SKM-1 treated with dmso at 0.1 percent for 144 hours (cell line): ENCODE measurements around the gene IGHMBP2.

ENCODE experiments used
- DNase-seq: peaks from one replicate; lab custom pipeline; 2025; ENCODE audit not compliant: unreplicated experiment; lab: John Stamatoyannopoulos, UW

Gene IGHMBP2

DNA sequence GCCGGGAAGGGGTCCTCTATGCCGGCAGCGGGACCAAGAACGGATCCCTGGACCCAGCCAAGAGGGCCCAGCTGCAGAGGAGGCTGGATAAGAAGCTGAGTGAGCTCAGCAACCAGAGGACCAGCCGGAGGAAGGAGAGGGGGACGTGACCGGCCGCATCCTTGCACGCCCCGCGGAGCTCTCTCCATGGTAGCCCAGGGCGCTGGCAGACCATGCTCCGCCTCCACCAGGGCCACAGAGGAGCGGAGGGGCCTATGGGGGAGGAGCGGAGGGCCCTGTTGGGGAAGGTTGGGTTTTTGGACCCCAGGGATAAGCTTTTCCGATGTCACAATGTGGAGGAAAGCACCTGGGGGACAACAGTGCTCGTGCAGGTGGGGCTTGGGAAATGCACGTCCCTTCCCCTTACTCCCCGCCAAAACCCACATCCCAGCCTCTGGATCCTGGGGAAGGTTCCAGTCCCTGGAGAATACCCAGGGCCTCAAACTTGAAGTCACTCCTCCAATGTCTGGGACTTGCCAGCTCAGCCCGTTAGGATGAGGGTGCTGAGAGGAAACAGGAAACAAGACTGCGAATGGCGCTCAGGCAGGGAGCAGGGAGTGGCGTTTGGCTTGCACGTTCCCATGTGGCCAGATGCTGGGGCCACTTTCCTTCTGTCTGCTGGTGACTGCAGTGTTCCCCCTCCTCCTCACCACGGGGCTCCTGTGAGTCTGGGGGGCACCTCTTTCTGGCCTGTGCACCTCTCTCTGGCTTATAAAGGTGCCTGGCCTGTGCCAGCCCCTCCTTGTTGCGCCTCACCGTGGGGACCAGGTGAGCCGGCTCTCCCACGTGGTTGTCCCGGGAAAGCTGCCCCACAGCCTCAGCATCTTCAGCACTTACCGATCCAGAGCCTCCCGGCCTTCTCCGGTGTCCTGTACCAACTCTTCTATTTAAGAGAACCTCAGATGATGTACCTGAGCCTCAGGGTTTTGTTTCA is 36.2 kb downstream of the IGHMBP2 start:
- DNase-seq = no peak

DNA sequence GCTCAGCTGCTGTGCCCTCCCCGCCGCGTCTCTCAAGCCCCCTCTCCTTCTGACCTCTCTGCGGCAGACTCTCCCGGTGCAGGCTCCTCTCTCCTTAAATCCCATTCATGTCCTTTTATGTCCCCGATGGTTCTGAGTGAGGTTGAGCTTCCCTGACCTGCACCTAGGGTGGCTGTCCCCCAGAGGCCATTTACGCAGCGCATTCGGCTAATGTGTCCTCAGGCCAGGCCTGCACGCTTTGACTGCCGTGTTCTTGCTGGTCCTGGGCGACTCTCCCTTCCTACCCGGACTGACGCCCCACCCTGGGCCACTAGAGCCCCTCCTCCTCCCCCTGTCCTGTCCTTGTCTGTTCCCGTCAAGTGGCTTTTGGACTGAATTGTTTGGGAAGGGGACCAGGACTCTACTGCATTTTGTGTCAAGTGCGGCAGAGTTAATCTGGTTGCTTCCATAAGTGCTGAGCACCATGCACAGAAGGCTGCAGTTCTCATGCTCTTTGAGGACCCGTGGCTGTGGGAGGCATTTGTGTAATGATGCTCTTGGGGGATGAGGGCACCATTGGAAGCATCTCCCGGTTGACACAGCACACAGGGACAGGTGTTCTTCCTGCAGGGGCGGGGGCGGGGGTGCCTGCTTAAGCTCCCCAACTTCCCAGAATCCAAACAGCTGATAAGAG is 37.1 kb downstream of the IGHMBP2 start:
- no peak for DNase-seq

DNA sequence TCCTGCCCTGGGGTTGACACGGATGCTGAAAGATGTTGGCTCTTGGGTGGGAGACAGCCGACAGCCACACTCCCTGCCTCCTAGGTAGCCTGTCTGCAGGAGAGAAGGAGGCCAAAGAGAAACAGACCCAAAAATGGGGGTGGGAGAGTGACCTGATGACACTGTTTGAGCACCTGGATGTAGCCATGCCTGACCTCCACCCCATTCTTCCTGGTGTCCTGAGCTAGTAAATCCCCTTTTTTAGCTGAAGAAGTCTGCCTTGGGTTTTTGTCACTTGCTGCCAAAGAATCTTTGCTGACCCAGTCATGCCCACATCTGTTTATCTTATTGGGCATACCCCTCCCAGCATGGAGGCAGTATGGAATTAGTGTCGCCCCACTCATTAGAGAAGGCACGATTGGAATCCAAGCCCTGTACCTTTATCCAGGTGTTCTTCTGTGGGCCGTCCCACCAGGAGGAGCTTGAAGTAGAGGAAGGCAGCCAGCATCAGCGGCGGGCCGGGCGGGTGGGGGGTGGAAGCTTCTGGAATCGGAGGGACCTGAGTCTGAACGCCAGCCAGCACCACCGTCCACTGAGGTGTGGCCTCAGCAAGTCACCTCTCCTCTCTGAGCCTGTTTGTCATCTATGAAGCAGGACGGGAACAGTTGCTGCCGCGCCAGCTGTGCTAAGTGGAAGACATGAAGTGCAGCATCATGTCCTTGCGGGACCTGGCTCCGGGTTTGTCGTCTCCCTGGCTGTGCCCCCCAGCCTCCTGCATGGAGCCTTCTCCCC is 37.8 kb downstream of the IGHMBP2 start:
- DNase-seq = no peak

DNA sequence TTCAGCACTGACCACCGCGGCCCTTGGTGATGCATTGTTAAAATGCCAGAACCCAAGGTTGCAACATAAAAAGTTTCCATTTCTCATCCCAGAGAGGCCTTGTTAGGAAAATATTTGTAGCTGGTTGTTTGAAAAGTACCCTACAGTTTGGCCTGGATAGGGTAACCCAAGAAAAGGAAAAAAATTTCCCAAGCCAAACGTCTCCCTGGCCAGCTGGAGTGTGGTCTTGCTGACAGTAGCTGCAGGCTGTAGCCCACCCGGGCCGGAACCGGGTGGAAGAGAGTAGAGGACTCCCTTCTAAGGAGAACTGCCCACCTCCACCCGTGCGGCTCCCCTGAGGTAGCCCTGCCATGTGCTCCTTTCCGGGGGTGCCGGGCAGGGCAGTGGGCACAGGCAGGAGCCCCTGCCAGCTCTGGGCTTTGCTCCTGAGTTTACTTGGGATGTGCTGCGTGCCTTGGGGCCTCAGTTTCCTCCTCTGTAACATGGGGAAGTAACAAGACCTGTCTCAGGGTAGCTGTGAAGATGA is 38.5 kb downstream of the IGHMBP2 start:
- DNase-seq = no peak

DNA sequence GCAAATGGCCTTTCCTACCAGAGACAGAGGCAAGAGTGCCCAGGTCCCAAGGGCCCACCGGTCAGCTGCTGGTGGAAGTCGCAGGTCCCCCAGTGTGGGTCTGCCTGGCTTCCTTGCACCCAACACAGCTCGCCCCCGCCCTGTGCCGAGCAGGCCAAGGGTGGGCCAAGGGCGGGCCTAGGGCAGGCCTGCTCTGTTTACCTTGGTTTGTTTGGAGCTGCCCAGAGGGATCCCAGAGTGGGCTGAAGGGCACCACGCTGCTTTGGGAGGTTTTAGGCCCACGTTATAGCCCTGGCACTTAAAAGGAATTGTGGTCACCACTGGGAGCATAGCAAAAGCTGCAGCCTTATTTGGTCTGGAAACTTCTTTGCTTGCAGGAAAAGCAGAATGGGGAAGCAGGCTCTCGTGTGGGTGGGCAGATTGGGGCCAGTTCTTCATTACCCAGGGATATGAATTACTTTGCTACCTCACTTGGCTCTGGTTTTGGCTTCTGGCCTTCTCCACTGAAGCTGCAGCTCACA is 39.1 kb downstream of the IGHMBP2 start:
- no peak for DNase-seq

DNA sequence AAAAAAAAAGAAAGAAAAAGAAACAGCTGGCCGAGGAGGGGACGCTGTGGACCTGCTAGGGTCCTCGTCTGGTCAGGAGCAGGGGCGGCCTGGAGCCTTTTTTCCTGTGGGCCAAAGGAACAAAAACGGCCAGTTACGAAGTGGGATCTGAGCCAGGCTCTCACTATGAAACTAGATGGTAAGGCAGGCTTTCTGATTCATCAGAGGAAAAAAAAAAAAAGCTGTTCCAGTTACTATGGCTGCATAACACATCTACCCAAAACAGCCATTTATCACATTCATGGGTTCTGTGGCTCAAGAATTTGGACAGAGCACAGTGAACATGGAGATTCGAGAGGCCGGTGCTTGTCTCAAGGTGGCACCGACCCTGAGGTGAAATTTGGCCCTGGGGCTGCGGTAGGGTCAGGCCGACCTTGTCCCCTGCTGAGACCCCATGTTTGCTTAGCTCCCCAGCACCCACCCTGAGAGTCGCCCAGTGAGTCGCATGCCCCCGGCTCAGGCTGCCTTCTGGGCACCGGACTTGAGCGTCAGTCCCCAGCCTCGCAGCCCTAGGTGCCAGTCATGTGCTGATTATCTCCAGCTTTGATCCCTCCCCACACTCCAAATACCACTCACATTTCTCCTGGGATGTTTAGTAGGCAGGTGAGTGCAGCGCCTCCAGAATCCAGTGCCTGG is 42.9 kb downstream of the IGHMBP2 start:
- no peak for DNase-seq

DNA sequence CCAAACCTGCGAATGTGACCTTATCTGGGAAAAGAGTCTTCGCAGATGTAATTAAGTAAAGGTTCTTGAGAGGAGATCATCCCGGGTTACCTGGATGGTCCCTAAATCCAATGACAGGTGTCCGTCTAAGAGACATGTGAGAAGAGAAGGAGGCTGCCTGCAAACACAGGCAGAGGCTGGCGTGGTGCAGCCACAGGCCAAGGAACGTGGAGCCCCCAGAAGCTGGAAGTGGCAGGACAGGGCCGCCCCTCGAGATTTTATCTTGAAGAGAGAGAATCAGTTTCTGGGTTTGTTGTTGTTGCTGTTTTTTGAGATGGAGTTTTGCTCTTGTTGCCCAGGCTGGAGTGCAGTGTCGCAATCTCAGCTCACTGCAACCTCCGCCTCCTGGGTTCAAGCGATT is 43.5 kb downstream of the IGHMBP2 start:
- DNase-seq = no peak

DNA sequence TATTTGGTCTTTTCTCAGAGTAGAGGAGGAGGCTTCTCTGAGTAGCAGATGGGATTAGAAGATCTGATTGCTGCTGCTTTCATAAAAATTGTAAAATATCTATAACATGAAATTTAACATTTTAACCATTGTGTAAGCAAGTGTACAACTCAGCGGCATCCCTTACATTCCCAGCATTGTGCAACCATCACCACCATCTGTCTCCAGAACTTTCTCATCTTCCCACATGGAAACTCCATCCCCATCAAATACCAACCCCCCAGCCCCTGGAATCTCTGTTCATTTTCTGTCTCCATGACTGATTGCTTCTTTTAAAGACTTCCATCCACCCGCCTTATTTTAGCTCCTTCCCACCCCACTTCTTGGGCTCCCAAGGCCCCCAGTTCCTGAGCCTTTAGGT is 44.8 kb downstream of the IGHMBP2 start:
- DNase-seq = no peak

DNA sequence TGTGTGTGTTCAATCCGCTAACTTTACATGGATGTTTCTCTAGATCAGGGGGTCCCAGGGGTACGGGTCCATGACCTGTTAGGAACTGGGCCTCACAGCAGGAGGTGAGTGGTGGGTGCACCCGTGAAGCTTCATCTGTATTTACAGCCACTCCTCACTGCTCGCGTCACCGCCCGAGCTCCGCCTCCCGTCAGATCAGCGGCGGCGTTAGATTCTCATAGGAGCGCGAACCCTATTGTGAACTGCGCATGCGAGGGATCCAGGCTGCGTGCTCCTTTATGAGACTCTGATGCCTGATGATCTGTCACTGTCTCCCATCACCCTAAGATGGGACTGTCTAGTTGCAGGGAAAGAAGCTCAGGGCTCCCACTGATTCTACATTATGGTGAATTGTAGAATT is 45.2 kb downstream of the IGHMBP2 start:
- no peak for DNase-seq

DNA sequence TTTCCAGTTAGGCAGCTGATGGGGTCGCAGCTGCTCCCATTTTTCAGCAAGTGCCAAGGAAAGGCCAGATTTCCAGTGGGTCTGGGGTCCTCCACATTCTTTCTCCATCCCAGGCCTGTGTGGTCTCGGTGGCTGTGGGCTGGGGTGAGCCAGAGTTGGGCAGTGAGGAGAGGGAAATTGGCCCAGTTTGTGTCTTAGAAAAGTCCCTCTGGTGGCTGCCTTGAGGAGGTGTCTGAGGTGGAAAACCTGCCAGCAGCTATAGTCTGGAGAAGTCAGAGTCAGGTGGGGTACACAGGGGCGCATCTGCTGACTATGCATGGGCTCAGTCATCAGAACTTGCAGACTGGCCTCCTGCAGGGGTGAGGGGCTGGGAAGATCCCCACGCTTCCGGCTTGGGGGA is 46.6 kb downstream of the IGHMBP2 start:
- peak; percentile 13 for DNase-seq

DNA sequence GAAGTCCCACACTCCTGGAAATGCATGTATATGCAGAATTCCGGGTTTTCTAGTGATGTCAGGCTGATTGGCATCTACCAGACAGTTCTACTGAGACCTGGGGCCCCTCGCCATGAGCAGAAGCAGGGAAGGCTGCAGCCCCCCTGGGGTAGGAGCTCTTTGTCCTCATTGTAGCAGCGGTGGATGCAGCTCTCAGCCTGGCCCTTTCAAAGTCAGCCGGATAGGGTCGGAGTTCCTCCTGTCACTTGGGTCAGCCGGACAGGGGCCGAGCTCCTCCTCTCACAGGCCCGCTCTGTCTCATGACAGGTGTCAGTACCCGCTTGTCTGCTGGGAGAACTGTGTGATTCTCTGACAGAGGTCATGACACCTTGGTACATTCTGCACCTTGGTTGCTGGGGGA is 47.1 kb downstream of the IGHMBP2 start:
- DNase-seq = no peak

DNA sequence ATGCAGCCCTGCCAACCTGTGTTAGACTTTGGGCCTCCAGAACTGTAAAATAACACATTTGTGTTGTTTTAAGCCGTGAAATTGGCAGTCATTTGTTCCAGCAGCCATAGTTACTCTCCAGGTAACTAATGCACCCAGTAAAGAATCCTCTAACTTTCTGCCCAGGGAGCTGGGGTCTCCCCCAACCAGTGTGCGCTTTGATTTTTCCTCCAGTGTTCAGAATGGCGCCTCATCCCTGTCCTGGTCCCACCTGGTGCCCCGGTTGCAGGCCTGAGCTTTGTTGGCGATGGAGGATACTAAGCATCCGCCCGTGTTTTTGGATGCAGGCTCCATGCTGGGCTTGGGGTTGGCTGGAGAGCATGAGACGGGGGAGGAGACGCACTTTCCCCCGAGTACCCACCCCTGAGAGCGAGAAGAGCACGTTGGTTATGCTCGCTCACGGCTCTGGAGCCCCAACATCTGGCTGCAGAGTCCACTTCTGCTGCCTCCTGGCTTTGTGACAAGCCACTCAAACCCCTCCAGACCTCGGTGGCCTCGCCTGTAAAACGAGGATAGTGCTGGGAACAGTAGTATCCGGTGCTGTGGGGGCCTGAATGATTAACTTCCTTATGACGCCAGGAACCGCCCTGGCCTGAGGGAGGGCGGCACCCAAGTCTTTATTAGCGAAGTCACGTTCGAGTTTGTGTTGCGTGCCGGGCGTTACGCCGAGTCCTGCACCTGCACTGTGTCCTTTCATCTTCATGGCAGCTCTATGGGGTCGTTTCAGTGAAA is 51.3 kb downstream of the IGHMBP2 start:
- DNase-seq = no peak

DNA sequence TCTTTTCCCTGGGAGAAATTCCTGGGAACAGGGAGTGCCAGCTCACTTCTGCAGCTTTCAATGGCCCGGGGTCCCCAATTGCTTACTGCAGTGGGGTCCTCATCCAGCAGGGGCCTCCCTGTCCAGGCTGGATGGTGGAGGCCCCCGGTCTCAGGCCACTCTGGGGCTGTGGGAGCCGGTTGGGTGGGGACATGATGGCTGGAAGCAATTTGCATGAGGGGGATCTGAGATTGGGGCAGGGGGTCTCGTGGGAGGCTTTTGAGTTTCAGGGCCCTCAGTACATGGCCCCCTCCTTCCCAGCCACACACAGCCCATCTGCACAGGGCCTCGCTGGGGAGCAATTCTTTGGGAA is 51.9 kb downstream of the IGHMBP2 start:
- no peak for DNase-seq

DNA sequence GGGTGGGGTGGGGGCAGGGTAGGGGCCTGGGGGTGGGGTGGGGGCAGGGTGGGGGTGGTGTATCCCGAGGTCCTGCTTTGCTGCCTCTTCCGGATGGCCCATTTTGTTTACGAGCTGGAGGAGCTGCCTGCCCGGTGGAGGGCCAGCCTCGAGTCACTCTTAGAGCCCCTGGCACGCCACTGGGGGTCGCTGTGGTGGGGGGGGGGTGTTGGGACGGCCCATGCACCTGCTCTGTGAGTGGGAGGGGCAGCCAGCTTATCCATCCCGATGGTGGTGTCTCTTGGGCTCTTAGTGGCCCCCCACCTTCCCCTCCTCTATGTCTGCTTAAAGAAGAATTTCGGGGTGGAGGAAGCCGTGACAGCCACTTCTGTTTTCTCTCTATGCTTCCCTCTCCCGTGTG is 52.5 kb downstream of the IGHMBP2 start:
- DNase-seq = no peak

DNA sequence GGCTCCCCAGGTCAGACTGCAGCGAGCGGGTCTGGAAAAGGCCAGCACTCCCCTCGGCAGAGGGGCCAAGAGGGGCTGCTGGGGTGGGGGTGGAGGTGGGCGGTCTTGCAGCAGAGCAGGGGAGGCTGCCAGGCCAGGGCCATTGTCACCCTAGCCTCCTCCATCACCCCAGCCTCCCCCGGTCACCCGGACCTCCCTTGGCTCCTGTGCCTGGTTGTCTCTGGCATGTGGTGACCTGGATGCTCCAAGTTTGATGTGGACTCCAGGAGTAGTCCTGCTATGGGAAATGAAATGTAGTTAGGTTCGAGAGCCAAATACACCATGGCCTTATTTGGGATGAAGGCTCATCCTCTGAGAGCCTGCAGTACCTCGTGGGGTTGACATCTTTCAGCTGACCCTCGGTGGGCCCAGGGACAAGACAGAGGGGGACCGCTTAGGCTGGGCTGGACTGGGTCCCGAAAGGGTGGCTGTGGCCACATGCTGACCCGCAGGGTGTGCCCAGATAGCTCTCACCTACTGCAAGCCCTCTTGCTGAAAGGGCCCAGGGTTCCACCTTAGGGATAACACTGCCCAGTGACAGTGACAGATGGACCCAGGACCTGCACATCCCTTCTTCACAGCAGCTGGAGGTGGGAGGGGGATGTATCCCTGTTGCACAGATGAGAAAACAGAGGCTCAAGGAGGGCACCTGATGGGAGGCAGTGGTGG is 53.0 kb downstream of the IGHMBP2 start:
- DNase-seq = no peak

DNA sequence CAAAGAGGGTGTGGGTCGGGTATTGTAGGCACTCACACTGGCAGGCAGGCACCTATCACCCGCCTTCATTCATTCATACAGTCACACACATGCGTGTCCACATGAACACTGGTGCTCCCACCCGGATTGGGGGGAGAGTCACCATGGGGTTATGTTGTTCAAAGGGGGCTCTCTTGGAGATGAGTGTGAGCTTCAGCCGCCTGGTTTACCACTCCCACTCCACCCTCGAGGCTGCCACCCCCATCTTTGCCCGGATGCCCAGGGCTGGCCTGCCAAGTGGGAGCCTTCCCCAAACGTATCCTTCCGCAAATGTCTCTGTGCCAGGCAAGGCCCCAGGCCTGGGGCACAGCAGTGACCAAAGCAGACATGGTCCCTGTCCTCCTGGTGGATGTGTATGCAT is 54.5 kb downstream of the IGHMBP2 start:
- no peak for DNase-seq

DNA sequence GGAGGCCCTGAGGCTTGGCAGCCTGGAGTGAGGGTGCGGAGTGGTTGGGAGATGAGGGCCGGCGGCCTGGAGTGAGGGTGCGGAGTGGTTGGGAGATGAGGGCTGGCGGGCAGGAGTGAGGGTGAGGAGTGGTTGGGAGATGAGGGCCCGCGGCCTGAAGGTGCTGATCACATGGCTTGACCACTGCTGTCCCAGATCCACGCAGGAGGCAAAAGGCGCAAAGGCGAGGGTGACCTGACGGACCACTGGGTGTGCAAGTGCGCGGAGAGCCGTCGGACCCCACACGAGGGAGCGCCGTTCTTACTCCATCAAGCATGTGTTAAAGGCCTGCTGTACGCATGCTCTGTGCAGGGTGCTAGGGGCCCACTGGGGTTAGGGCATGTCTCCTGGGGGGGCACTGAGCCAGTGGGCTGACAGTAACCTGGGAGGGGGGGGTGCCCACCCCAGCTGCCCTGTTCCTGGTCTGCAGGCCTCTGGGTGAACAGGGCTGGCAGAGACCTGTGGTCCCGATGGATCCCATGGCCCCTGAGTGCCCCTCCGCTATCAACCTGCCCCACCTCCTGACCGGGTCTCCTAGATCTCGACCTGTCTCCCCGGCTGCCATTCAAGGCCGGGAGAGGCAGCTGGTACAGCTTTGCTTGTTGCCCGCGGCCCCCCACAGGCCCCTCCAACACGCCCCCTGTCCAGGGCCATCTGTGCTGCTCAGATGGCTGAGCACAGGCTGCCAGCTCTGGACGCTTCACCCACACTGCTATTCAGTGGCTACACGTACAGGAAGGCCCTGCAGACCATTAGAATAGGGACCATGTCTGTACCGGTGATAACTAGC is 56.0 kb downstream of the IGHMBP2 start:
- DNase-seq = no peak

DNA sequence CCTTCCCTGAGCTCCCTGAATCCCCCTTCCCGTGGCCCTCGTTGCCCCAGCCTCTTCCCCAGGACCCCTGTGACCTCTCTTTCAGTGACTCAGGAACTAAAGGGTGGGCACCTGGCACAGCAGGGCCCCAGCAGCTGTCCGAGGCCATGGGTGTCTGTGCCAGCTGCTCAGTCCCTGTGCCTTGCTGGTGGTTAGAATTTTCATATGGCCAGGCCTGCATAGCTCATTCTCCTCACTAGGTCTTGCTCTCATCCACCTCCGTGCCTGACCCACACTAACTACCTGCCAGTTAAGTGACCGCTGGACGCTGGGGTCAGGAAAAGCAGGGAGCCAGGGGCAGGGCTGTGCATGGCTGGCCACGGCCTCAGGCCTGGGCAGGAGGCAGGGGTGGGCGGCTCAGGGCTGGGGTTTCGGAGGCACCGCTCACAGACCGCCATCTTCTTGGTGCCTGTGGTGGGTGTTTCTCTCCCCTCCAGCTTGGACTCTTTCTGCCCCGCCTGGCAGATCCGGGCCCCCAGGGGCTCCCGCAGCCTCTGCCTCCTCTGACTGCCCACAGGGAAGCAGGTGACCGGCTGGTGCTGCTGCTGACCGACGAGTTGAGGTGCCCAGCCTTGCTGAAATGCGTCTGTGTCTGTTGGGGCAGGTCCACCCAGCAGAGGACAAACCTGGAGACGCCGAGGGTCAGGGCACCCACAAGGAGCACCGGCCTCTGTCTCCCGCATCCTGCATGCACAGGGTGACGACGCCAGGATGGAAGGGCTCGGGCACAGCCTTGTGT is 56.8 kb downstream of the IGHMBP2 start:
- no peak for DNase-seq
